ENCODE data around the gene STX1A.

The STX1A gene

GRCh38 chr7:73705551-73705920 is 13.9 kb downstream of the STX1A start:
- Histone ChIP-seq H3K27me3 (no peaks in the 10 kb centered on the region), H3K4me1 (peaks cover 14% of the 10 kb centered on the region), H3K36me3 (peaks cover 6% of the 10 kb centered on the region; the same call in 1 of the 2 replicates), H3K9me3 (no peaks in the 10 kb centered on the region), H3K4me3 (ENCODE audit: low read depth, low read length) (no peak overlapping the region)
- no peak for DNase-seq
- TF ChIP-seq, protein P1, sequence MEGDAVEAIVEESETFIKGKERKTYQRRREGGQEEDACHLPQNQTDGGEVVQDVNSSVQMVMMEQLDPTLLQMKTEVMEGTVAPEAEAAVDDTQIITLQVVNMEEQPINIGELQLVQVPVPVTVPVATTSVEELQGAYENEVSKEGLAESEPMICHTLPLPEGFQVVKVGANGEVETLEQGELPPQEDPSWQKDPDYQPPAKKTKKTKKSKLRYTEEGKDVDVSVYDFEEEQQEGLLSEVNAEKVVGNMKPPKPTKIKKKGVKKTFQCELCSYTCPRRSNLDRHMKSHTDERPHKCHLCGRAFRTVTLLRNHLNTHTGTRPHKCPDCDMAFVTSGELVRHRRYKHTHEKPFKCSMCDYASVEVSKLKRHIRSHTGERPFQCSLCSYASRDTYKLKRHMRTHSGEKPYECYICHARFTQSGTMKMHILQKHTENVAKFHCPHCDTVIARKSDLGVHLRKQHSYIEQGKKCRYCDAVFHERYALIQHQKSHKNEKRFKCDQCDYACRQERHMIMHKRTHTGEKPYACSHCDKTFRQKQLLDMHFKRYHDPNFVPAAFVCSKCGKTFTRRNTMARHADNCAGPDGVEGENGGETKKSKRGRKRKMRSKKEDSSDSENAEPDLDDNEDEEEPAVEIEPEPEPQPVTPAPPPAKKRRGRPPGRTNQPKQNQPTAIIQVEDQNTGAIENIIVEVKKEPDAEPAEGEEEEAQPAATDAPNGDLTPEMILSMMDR (IDR thresholded peaks at IDR 0.05; ENCODE audit: low read depth, low read length), result no peak

- Histone ChIP-seq H3K9me3 (no peaks in the 10 kb centered on the region), H3K36me3 (peaks cover 6% of the 10 kb centered on the region; the same call in 1 of the 2 replicates), H3K27me3 (no peaks in the 10 kb centered on the region), H3K4me3 (ENCODE audit: low read depth, low read length) (peak overlapping the region; percentile 36; the same call in 1 of the 2 replicates), H3K4me1 (peaks cover 14% of the 10 kb centered on the region)
- DNase-seq, result no peak
- TF ChIP-seq, protein P1 (IDR thresholded peaks at IDR 0.05; ENCODE audit: low read depth, low read length), result no peak
Measured at GRCh38 chr7:73704640-73705550, 14.6 kb downstream of the STX1A start.

GRCh38 chr7:73703757-73704639 is 15.5 kb downstream of the STX1A start:
- Histone ChIP-seq H3K4me1 (peaks cover 14% of the 10 kb centered on the region), H3K36me3 (peaks cover 14% of the 10 kb centered on the region), H3K4me3 (ENCODE audit: low read depth, low read length) (peak overlapping the region; percentile 36), H3K9me3 (no peaks in the 10 kb centered on the region), H3K27me3 (no peaks in the 10 kb centered on the region)
- TF ChIP-seq, protein P1 (IDR thresholded peaks at IDR 0.05; ENCODE audit: low read depth, low read length), result no peak
- peak; percentile 90 for DNase-seq

DNA sequence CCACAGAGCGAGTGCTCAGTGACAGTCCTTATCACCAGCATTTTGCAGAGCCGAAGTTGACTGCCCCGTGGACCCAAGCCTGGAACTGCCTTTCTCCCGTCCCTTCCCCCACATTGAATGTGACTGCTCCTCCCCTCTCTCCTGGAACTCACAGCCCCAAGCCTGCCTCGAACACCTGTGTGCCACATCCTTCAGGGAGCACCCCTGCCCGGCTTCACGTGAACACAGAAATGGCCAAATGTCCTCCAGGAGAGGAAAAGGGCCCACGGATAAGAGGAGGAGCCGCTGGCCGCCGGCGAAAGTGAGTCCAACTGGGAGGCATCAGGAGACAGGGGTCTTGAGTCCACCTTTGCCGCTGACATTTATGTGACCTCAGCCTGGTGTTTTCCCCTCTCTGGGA is 16.2 kb downstream of the STX1A start:
- TF ChIP-seq, protein P1 (IDR thresholded peaks at IDR 0.05; ENCODE audit: low read depth, low read length), result no peak
- H3K36me3 ChIP-seq, result peaks cover 22% of the 10 kb centered on the region
- no peak for DNase-seq
- H3K9me3 ChIP-seq, result no peaks in the 10 kb centered on the region
- peaks cover 14% of the 10 kb centered on the region for H3K4me1 ChIP-seq
- no peaks in the 10 kb centered on the region for H3K27me3 ChIP-seq
- H3K4me3 ChIP-seq (ENCODE audit: low read depth, low read length), result peak overlapping the region; percentile 34

- peaks cover 14% of the 10 kb centered on the region for H3K4me1 ChIP-seq
- no peaks in the 10 kb centered on the region for H3K9me3 ChIP-seq
- H3K36me3 ChIP-seq, result peaks cover 23% of the 10 kb centered on the region
- DNase-seq, result no peak
- TF ChIP-seq, protein P1 (IDR thresholded peaks at IDR 0.05; ENCODE audit: low read depth, low read length), result no peak
- no peak overlapping the region for H3K4me3 ChIP-seq (ENCODE audit: low read depth, low read length)
- H3K27me3 ChIP-seq, result no peaks in the 10 kb centered on the region
Measured at GRCh38 chr7:73702665-73703064, 16.8 kb downstream of the STX1A start.
